ENCODE data around the gene OR13D1. TPM values are rescaled to one million over a fixed set of nuclear protein-coding genes. Genes with fewer than 3 reads are reported as not detected.
A peak's percentile ranks its signal among the peaks of the same experiment; 100 is the strongest.
"Not testable (repeated sequence)": the region's sequence is repeated elsewhere in the genome, so short reads cannot be mapped to it uniquely, and the experiment has no call there.

Gene OR13D1
- total RNA-seq (2014; rRNA removed) = not detected in 2 replicates
- 0.06 TPM for polyA plus RNA-seq (2012)

GRCh38 chr9:104694218-104694617 is at the start of gene OR13D1:
OR13D1 (plus strand) TSS chr9:104694518; CDS start chr9:104694518, 0 bp downstream.
- DNase-seq (ENCODE audit: low read depth) = no peak

GRCh38 chr9:104658496-104659195 is 35.7 kb upstream of the OR13D1 start:
- no peak for DNase-seq (ENCODE audit: low read depth)

GRCh38 chr9:104675611-104676010 is 18.7 kb upstream of the OR13D1 start:
- no peak for DNase-seq (ENCODE audit: low read depth)

GRCh38 chr9:104682642-104683041 is 11.7 kb upstream of the OR13D1 start:
- DNase-seq (ENCODE audit: low read depth) = peak; percentile 53

GRCh38 chr9:104686081-104686480 is 8.2 kb upstream of the OR13D1 start:
- DNase-seq (ENCODE audit: low read depth) = no peak

GRCh38 chr9:104700306-104700705 is 6.0 kb downstream of the OR13D1 start:
- no peak for DNase-seq (ENCODE audit: low read depth)

- DNase-seq (ENCODE audit: low read depth) = not testable (repeated sequence)
Measured at GRCh38 chr9:104708737-104709136, 14.4 kb downstream of the OR13D1 start.

- no peak for DNase-seq (ENCODE audit: low read depth)
Measured at GRCh38 chr9:104711604-104712003, 17.3 kb downstream of the OR13D1 start.

GRCh38 chr9:104725014-104725413 is 30.7 kb downstream of the OR13D1 start:
- peak; percentile 8 for DNase-seq (ENCODE audit: low read depth)

- DNase-seq (ENCODE audit: low read depth) = no peak
Measured at GRCh38 chr9:104738452-104738851, 44.1 kb downstream of the OR13D1 start.

GRCh38 chr9:104740621-104741020 is 46.3 kb downstream of the OR13D1 start:
- peak; percentile 53 for DNase-seq (ENCODE audit: low read depth)

GRCh38 chr9:104743376-104743985 is 49.2 kb downstream of the OR13D1 start:
- DNase-seq (ENCODE audit: low read depth) = peak; percentile 65

Other genes starting within 250 kb of the OR13D1 start
- not detected in 2 replicates for gene OR13F1, start 190.3 kb upstream of the OR13D1 start, total RNA-seq (2014; rRNA removed)
- not detected in 2 replicates for gene OR13C4, start 167.3 kb upstream of the OR13D1 start, total RNA-seq (2014; rRNA removed)
- gene OR13C3, start 157.7 kb upstream of the OR13D1 start, total RNA-seq (2014; rRNA removed) = not detected in 2 replicates
- not detected in 2 replicates for gene OR13C8, start 125.3 kb upstream of the OR13D1 start, total RNA-seq (2014; rRNA removed)
- gene OR13C5, start 95.1 kb upstream of the OR13D1 start, total RNA-seq (2014; rRNA removed) = not detected in 2 replicates
- not detected in 2 replicates for gene OR13C2, start 88.9 kb upstream of the OR13D1 start, total RNA-seq (2014; rRNA removed)
- not detected in 2 replicates for gene OR13C9, start 76.3 kb upstream of the OR13D1 start, total RNA-seq (2014; rRNA removed)
- gene NIPSNAP3A, start 53.2 kb downstream of the OR13D1 start, total RNA-seq (2014; rRNA removed) = 27.0 and 28.9 TPM in 2 replicates
- gene NIPSNAP3B, start 69.6 kb downstream of the OR13D1 start, total RNA-seq (2014; rRNA removed) = 0.46 TPM in 1 of 2 replicates, not detected in the other
- 2.9 and 12.2 TPM in 2 replicates for gene ABCA1, start 233.6 kb downstream of the OR13D1 start, total RNA-seq (2014; rRNA removed)

All from LHCN-M2 (cell line).